Effector memory CD4-positive, alpha-beta T cell (primary cell): Measurements from ENCODE around the gene ASB12.

Experiments used
- DNase-seq, 3 donors: peaks; one replicate each; pipeline ENCODE4 v3.0.0-alpha.2; 2020
- H3K27ac ChIP-seq: 2 replicates; pipeline ENCODE4 v1.7.0; 2013; ENCODE audit warnings: mild to moderate bottlenecking, low read length, moderate library complexity; ENCODE audit not compliant: insufficient read depth, poor library complexity, severe bottlenecking
- H3K27me3 ChIP-seq: replicated peaks from 2 replicates; pipeline ENCODE4 v1.7.0; 2013; ENCODE audit warnings: mild to moderate bottlenecking, low read length; ENCODE audit not compliant: insufficient read depth, control insufficient read depth, poor library complexity, severe bottlenecking
- H3K36me3 ChIP-seq: 2 replicates; pipeline ENCODE4 v1.7.0; 2013; ENCODE audit warnings: mild to moderate bottlenecking, low read length, moderate library complexity; ENCODE audit not compliant: control insufficient read depth, insufficient read depth
- H3K4me1 ChIP-seq: 2 replicates; pipeline ENCODE4 v1.7.0; 2013; ENCODE audit warnings: low read length, mild to moderate bottlenecking; ENCODE audit not compliant: control insufficient read depth, insufficient read depth, poor library complexity, severe bottlenecking
- H3K4me3 ChIP-seq: 2 replicates; pipeline ENCODE4 v1.7.0; 2013; ENCODE audit warnings: low read length, low read depth, mild to moderate bottlenecking; ENCODE audit not compliant: insufficient read depth, poor library complexity, severe bottlenecking
- H3K9me3 ChIP-seq: 2 replicates; pipeline ENCODE4 v1.7.0; 2013; ENCODE audit warnings: mild to moderate bottlenecking, low read length, moderate library complexity; ENCODE audit not compliant: control insufficient read depth

ASB12 gene

DNA sequence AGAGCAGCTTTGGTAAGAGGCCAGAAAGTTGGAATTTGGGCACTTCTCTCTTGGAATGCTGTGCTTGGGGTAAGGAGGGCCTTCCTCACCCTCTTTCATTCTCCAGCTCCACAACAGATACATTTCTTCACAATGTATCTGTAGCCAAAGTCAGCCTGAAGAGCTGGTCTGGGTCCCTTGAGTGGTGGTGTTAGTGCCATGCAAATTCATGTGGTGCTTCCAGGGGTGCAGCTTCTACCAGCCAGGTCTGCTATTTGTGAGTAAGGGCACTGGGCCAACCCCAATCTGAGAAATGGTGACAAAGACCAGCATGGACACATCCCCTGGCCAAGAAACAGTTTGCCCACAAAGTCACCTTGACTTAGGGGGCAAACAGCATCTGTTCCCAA lies 42.7 kb downstream of the ASB12 start:
- no peak overlapping the region for H3K27ac ChIP-seq

DNA sequence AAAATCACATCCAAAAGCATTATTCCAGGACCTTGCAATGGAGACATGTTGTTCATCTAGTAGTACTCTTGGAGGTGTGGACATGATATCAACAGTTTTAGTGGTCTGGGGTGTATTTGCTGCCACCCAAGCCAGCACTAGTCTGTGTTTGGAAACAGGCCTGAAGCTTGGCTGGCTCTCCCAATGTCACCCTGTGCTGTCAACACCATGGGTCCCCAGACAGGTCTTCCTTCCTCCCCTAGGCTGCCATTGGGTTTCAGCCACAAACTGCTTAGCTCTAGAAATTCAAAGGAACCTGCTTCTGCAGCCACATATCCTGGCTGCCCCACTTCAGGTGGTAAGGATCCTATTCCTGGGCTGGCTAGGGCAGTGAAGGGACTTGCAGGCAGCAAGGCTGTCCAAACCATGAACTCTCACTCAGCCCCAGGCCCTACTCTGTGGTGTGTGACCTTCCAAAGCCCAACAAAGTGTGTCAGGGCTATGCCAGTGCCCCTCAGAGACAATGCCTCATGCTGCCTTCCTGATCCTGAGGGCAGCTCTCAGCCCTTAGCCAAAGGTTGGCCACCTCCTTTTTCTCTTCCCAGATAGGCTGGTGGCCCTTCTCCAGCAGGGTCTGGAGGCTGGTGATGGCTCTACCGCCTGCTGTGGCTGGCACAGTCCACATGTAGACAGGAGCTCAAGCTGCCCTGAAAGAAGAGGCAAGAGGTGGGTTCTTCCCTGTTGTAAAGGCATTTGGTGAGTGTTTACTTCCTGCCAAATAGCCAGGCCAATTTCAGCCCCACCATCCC lies 43.2 kb downstream of the ASB12 start:
- no peaks in the 10 kb centered on the region for H3K27me3 ChIP-seq
- H3K27ac ChIP-seq = no peak overlapping the region
- no peaks in the 10 kb centered on the region for H3K36me3 ChIP-seq
- H3K9me3 ChIP-seq = no peaks in the 10 kb centered on the region
- H3K4me1 ChIP-seq = no peaks in the 10 kb centered on the region
- no peak for DNase-seq
- no peak overlapping the region for H3K4me3 ChIP-seq

More for the DNA sequence above, 42.7 kb downstream of the ASB12 start:
- Histone ChIP-seq H3K4me3 (no peak overlapping the region), H3K9me3 (no peaks in the 10 kb centered on the region), H3K27me3 (no peaks in the 10 kb centered on the region), H3K4me1 (no peaks in the 10 kb centered on the region), H3K36me3 (no peaks in the 10 kb centered on the region)
- no peak for DNase-seq

DNA sequence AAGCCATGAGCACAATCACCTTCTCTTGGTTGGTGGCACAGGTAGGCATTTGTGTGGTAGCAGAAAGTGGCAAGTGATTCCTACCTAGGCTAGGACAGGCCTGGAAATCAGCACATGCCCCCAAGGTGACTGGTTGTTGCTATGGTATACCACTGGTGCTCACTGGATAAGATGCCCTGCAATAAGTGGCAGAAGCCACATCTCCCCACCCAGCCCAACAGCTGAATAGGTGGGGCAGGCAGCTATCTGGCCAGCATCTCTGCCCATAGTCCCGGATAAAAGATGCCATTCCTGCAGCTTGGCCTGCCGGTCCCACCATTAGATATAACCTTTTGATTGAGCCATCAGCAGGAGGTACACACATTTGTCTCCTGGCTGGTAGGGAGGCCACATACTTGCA lies 46.0 kb downstream of the ASB12 start:
- H3K36me3 ChIP-seq = no peaks in the 10 kb centered on the region
- DNase-seq = no peak
- H3K27ac ChIP-seq = no peak overlapping the region
- H3K4me3 ChIP-seq = no peak overlapping the region
- H3K9me3 ChIP-seq = no peaks in the 10 kb centered on the region
- H3K4me1 ChIP-seq = no peaks in the 10 kb centered on the region
- H3K27me3 ChIP-seq = no peaks in the 10 kb centered on the region

DNA sequence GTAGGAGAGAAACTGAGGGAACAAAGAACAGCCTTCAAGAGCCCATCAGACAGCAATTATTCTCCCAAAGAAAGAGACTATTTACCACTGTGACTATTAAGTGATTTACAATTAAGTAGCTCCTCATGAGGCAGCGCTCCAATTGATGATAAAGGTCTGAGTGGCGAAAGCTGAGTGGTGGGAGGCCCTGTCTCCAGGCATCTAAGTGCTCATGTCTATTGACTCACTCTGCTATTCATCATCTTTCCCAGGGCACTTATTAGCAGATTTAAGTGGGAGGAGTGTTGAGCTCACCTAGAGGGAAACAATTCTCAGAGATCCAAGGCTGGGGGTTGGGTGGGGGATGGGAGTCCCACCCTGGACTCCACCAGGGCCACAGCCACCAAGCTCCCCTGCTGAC lies 48.2 kb downstream of the ASB12 start:
- H3K4me1 ChIP-seq = no peaks in the 10 kb centered on the region
- H3K27me3 ChIP-seq = no peaks in the 10 kb centered on the region
- no peaks in the 10 kb centered on the region for H3K9me3 ChIP-seq
- no peak overlapping the region for H3K4me3 ChIP-seq
- no peak for DNase-seq
- H3K27ac ChIP-seq = no peak overlapping the region
- H3K36me3 ChIP-seq = no peaks in the 10 kb centered on the region

DNA sequence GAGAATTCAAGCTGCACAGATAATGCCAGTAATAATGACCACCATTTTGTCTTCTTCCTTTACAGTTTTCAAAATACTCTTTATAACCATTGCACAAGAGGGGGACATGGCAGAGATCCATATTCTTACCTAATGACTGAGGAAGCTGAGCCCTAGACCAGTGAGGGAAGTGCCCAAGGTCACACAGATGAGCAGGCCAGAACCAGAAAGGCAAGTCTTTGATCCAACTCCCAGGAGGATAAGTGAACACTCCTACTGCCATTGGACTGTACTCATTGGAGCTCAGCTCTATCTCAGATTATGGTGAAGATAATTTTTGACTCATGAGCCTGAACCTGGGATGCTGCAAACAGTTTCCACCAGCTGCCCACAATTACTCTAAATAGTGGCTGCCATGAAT lies 53.5 kb downstream of the ASB12 start:
- no peaks in the 10 kb centered on the region for H3K27me3 ChIP-seq
- no peaks in the 10 kb centered on the region for H3K36me3 ChIP-seq
- DNase-seq = no peak
- no peak overlapping the region for H3K27ac ChIP-seq
- H3K4me1 ChIP-seq = no peaks in the 10 kb centered on the region
- H3K4me3 ChIP-seq = no peak overlapping the region
- H3K9me3 ChIP-seq = no peaks in the 10 kb centered on the region
